ENCODE results near the gene PYROXD2. TPM values are rescaled to one million over a fixed set of nuclear protein-coding genes. Genes with fewer than 3 reads are reported as not detected.
A peak's percentile ranks its signal among the peaks of the same experiment; 100 is the strongest.
"Not testable (repeated sequence)": the region's sequence is repeated elsewhere in the genome, so short reads cannot be mapped to it uniquely, and the experiment has no call there.

PYROXD2 gene
- total RNA-seq, 1 donor from 2014 or later = 5.5 TPM

GRCh38 chr10:98388101-98388655 lies 26.8 kb downstream of the PYROXD2 start:
- Mint-ChIP-seq H3K4me1 (ENCODE audit: low read depth, unreplicated experiment) (no peaks in the 10 kb centered on the region), H3K27ac (ENCODE audit: unreplicated experiment) (no peak overlapping the region), H3K36me3 (ENCODE audit: unreplicated experiment) (peaks cover 9% of the 10 kb centered on the region), H3K4me3 (ENCODE audit: unreplicated experiment) (no peak overlapping the region), H3K27me3 (ENCODE audit: unreplicated experiment) (peaks cover 3% of the 10 kb centered on the region), H3K9me3 (ENCODE audit: unreplicated experiment) (peaks cover 2% of the 10 kb centered on the region)
- no peak for TF ChIP-seq CTCF (IDR thresholded peaks at IDR 0.05; ENCODE audit: partially characterized antibody, unreplicated experiment)
- DNase-seq = peak; percentile 51

GRCh38 chr10:98384531-98385133 lies 30.4 kb downstream of the PYROXD2 start:
- H3K4me1 Mint-ChIP-seq (ENCODE audit: low read depth, unreplicated experiment) = peaks cover 17% of the 10 kb centered on the region
- peaks cover 6% of the 10 kb centered on the region for H3K27me3 Mint-ChIP-seq (ENCODE audit: unreplicated experiment)
- H3K36me3 Mint-ChIP-seq (ENCODE audit: unreplicated experiment) = peaks cover 7% of the 10 kb centered on the region
- no peak overlapping the region for H3K27ac Mint-ChIP-seq (ENCODE audit: unreplicated experiment)
- H3K9me3 Mint-ChIP-seq (ENCODE audit: unreplicated experiment) = peaks cover 8% of the 10 kb centered on the region
- H3K4me3 Mint-ChIP-seq (ENCODE audit: unreplicated experiment) = no peak overlapping the region
- no peak for DNase-seq
- no peak for TF ChIP-seq CTCF (IDR thresholded peaks at IDR 0.05; ENCODE audit: partially characterized antibody, unreplicated experiment)

GRCh38 chr10:98383869-98384268 lies 31.1 kb downstream of the PYROXD2 start:
- Mint-ChIP-seq H3K27me3 (ENCODE audit: unreplicated experiment) (peaks cover 6% of the 10 kb centered on the region), H3K4me1 (ENCODE audit: low read depth, unreplicated experiment) (peaks cover 17% of the 10 kb centered on the region), H3K36me3 (ENCODE audit: unreplicated experiment) (no peaks in the 10 kb centered on the region), H3K4me3 (ENCODE audit: unreplicated experiment) (no peak overlapping the region), H3K27ac (ENCODE audit: unreplicated experiment) (no peak overlapping the region), H3K9me3 (ENCODE audit: unreplicated experiment) (peaks cover 5% of the 10 kb centered on the region)
- no peak for DNase-seq
- no peak for TF ChIP-seq CTCF (IDR thresholded peaks at IDR 0.05; ENCODE audit: partially characterized antibody, unreplicated experiment)

- H3K4me1 Mint-ChIP-seq (ENCODE audit: low read depth, unreplicated experiment) = peaks cover 17% of the 10 kb centered on the region
- not testable (repeated sequence) for H3K36me3 Mint-ChIP-seq (ENCODE audit: unreplicated experiment); H3K4me3 Mint-ChIP-seq (ENCODE audit: unreplicated experiment); DNase-seq; H3K9me3 Mint-ChIP-seq (ENCODE audit: unreplicated experiment); H3K27ac Mint-ChIP-seq (ENCODE audit: unreplicated experiment); H3K27me3 Mint-ChIP-seq (ENCODE audit: unreplicated experiment)
Measured at GRCh38 chr10:98383134-98383667, 31.8 kb downstream of the PYROXD2 start.

GRCh38 chr10:98382691-98383101 lies 32.3 kb downstream of the PYROXD2 start:
- peaks cover 5% of the 10 kb centered on the region for H3K9me3 Mint-ChIP-seq (ENCODE audit: unreplicated experiment)
- no peak overlapping the region for H3K27ac Mint-ChIP-seq (ENCODE audit: unreplicated experiment)
- H3K4me3 Mint-ChIP-seq (ENCODE audit: unreplicated experiment) = no peak overlapping the region
- H3K27me3 Mint-ChIP-seq (ENCODE audit: unreplicated experiment) = peaks cover 8% of the 10 kb centered on the region
- TF ChIP-seq CTCF (IDR thresholded peaks at IDR 0.05; ENCODE audit: partially characterized antibody, unreplicated experiment) = no peak
- no peak for DNase-seq
- peaks cover 4% of the 10 kb centered on the region for H3K36me3 Mint-ChIP-seq (ENCODE audit: unreplicated experiment)
- H3K4me1 Mint-ChIP-seq (ENCODE audit: low read depth, unreplicated experiment) = peaks cover 17% of the 10 kb centered on the region

All from glutamatergic neuron (in vitro differentiated cells).